Stimulated activated CD8-positive, alpha-beta memory T cell treated with anti-CD3 and anti-CD28 coated beads, Interleukin-4, amount 100 ng/mL, for 4 hours (primary cell): ENCODE results near the gene JAZF1.

Experiments
- DNase-seq, 2 donors: peaks; one replicate each; pipeline ENCODE4 v3.0.0-alpha.2; 2020; ENCODE audit warnings: low read depth in 2 of 2, low spot score in 1 of 2

The JAZF1 gene

DNA sequence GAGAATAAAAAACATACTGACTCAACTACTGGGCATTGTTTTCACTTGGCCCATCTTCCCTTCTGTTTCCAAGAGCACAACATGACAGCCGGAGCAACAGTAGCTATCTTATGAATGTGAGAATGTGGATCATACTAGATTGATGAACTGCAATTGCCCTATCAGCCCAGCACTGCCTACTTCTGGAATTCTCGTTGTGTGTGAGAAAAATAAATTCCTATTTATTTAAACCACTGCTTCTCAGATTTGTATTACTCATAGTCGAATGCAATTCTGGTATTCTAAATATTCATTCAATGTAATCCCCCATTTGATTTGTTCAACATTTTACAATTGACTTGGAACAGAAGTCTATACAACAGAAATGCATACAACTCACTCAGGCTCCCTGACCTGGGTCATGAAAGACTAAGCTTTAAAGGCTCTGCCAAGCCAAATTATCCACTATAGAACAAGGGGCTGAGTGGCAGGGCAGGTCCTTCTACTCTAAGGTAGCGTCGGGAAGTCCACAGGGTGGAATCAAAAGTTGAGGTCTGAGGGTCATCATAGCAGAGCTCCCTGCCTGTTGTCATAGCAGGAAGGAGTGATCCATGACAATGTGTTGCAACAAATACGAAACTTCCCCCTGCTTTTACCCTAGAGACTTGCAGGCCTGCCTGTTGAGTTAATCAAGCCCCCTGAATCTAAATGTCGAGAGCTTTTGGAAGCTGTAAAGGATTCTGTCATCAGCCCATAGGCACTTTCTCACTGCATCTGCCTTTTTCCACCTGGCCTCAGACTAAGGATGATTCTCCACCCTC, 12.4 kb upstream of the JAZF1 start:
- DNase-seq, result no peak

DNA sequence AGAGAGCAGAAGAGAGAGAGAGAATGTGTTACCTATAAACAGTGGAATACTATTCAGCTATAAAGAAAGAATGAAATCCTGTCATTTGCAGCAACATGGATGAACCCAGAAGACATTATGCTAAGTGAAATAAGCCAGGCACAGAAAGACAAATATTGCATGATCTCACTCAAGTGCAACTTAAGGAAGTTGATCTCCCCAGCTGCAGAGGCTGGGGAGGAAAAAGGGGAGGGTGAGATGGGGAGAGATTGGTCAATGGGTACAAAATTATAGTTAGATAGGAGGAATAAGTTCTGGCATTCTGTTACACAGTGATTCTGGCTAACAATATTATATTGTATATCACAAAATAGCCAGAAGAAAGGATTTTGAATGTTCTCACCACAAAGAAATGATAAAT, 11.2 kb upstream of the JAZF1 start:
- no peak for DNase-seq

DNA sequence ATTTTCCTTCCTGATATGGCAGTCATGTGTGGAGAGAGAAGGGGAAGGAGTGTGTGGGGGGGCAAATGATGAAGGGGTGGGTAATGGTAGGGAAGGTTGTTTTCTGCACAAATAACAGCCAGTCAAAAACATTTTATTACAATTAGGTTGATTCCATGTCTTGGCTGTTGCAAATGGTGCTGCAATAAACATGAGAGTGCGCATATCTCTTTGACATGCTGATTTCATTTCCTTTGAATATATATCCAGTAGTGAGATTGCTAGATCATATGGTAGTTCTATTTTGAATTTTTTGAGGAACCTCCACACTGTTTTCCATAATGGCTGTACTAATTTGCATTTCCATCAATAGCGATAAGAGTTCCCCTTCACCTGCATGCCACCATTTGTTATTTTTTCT, 10.6 kb upstream of the JAZF1 start:
- DNase-seq, result no peak

DNA sequence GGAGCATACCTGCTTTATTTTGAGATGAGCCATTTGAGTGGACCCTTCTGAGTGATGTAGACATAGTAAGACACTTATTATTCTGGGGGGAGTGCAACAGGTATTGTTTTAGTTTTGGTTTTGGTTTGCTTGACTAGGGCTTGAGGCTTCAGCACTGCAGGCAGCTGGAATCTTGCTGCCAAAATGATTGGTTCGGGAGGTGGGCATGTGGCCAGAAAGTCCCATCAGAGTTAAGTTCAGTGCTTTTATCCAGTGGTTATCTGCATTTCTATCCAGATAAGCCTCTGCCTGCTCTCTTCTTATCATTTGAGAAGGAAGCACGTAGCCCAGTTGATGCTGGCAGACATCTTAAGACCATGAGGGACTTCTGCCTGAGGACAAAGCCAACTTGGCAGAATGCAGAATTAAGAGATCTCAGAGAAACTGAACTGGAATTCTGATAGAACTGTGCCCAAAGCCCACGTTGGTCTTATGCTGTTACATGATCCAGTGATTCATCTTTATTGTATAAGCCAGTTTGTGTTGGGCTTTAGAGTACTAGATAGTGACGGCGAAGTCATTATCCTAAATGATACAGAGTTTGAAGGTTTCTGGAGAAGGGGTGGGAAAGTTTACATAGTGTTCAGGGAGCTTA, 9.6 kb upstream of the JAZF1 start:
- DNase-seq, result no peak

- DNase-seq, result no peak
Observed at GRCh38 chr7:28187012-28187411, 6.4 kb upstream of the JAZF1 start.

GRCh38 chr7:28183627-28184026, 3.0 kb upstream of the JAZF1 start:
- DNase-seq, result no peak

GRCh38 chr7:28182071-28182471, 1.5 kb upstream of the JAZF1 start:
- no peak for DNase-seq

DNA sequence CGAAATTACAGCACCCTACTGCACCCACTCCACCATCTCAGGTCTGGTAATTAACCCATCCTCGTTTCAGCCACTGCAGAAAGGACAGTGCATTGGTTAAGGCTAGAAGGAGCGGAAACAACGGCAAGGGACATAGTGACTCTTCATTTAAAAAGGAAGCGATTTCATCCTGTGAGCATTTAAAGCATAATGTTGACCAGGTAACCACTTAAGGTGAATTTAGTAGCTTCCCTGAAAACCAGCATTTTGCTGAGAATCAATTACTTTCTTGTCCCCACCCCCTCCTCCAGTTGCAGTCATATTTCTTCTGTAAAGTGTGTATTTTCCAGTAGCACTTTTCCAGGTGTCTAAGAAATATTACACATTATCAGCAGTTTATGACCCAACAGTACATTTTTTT, 821 bp upstream of the JAZF1 start:
- DNase-seq, result no peak

- no peak for DNase-seq
Observed at GRCh38 chr7:28180031-28180363, 598 bp downstream of the JAZF1 start.

GRCh38 chr7:28179120-28180030, 1.2 kb downstream of the JAZF1 start:
- DNase-seq, result peak; percentile 30 to 48

GRCh38 chr7:28178599-28178998, 2.0 kb downstream of the JAZF1 start:
- DNase-seq, result no peak

- no peak for DNase-seq
Observed at GRCh38 chr7:28177836-28178235, 2.8 kb downstream of the JAZF1 start.

- no peak for DNase-seq
Observed at GRCh38 chr7:28176645-28177044, 4.0 kb downstream of the JAZF1 start.

GRCh38 chr7:28176174-28176573, 4.4 kb downstream of the JAZF1 start:
- DNase-seq, result no peak

DNA sequence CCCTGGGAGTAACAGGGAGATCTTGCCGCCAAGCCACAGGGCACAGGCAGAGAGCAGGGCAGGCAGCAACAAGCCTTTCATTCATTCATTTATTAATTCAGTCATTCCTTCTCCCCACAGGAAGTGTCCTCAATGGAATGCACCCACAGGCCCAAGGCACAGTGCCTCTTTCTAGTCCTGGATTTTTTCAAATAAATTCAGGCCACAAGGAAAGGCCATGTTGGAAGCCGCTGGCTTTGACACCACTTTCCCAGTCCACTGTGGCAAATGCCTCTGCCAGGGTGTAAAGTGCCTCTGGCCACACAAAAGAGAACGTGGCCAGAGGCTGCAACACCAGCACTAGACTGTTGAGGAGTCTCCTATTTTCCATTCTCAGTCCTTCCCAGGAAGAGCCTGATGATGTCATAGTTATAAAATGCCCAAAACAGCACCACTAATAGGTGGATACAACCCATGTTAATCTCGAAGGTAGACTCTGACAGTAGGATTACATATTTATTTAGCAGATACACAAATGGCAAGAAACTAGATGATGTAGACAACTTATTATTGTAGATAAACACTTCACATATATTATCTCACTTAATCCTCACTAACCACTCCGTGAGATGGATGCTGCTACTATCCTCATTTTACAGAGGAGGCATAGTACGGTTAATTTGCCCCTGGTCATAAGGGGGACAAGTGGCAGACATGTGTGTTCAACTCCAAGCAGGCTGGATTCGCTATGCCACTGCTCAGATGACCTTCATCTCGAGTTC, 5.5 kb downstream of the JAZF1 start:
- no peak for DNase-seq

- no peak for DNase-seq
Observed at GRCh38 chr7:28174442-28174841, 6.2 kb downstream of the JAZF1 start.

- DNase-seq, result no peak
Observed at GRCh38 chr7:28173531-28173930, 7.1 kb downstream of the JAZF1 start.

DNA sequence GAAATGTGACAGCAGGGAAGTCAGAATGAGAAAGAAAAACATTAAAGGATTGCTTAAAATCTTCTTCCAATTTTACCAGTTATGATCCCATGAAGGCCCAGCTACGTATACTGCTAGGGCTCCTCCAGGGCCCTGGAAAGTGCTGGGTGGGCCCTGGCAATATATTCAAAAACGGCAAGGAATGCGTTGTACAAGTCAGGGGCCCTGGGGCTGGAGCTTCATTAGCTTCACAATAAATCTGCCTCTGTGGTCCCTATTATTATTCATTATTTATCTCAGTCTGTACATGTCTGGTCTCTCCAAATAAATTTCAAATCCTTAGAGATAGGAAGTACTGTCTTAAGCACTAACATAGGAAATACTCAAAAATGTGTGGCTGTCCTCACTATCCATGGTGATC, 7.6 kb downstream of the JAZF1 start:
- DNase-seq, result no peak

- no peak for DNase-seq
Observed at GRCh38 chr7:28170701-28171100, 9.9 kb downstream of the JAZF1 start.

DNA sequence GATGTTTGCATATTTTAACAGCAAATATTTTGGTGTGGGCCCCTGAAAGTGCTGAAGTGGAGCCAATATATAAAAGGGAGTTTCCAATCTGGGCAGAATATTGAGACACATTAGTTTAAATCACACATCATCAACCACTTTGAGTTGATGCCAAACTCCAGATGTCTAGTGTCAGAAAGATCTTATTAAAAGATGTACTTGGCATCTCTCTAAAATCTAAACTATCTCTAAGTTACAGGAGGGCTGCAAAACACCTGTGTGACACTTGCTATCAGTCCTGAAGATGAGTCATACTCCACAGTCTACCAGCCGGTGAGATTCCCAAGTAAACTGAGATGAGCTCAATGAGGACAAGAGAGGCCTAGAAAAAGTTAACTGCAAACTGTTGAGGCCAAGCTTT, 11.4 kb downstream of the JAZF1 start:
- DNase-seq, result no peak
